Measurements from ENCODE around the gene SLC25A36.

- no peak for TF ChIP-seq CTCF (IDR thresholded peaks at IDR 0.05; ENCODE audit: poor library complexity)
- no peak for TF ChIP-seq EZH2 (IDR thresholded peaks at IDR 0.05; ENCODE audit: borderline replicate concordance)
These were observed 29.8 kb upstream of the SLC25A36 start for GRCh38 chr3:140911822-140912221.
